ENCODE measurements around the gene MGAT2.
"Not testable (repeated sequence)": the region's sequence is repeated elsewhere in the genome, so short reads cannot be mapped to it uniquely, and the experiment has no call there.

- TF ChIP-seq CTCF (IDR thresholded peaks at IDR 0.05 in 2 of 3, conservative IDR thresholded peaks at IDR 0.05 in 1 of 3; ENCODE audit: borderline replicate concordance in 1 of 3, insufficient read depth in 1 of 3, low read depth in 2 of 3, low read length in 2 of 3); YY1 (IDR thresholded peaks at IDR 0.05; ENCODE audit: extremely low read depth, insufficient replicate concordance, low read depth, low read length); ATF3 (IDR thresholded peaks at IDR 0.05); EZH2 (IDR thresholded peaks at IDR 0.05); SP1 (IDR thresholded peaks at IDR 0.05; ENCODE audit: low read depth): not testable (repeated sequence)
Measured at GRCh38 chr14:49657500-49657899, 36.9 kb downstream of the MGAT2 start.
